Glutamatergic neuron (in vitro differentiated cells): ENCODE results near the gene TRPM1. TPM values are rescaled to one million over a fixed set of nuclear protein-coding genes. Genes with fewer than 3 reads are reported as not detected.
A peak's percentile ranks its signal among the peaks of the same experiment; 100 is the strongest.

ENCODE experiments used
- DNase-seq: peaks from one replicate; pipeline ENCODE4 v3.0.0; 2022
- H3K27ac Mint-ChIP-seq: one replicate; pipeline ENCODE4 v1.8.0; 2020; ENCODE audit warnings: mild to moderate bottlenecking, mixed read lengths, inconsistent platforms; ENCODE audit not compliant: unreplicated experiment
- H3K27me3 Mint-ChIP-seq: one replicate; pipeline ENCODE4 v1.8.0; 2020; ENCODE audit warnings: mild to moderate bottlenecking, moderate library complexity, mixed read lengths, inconsistent platforms; ENCODE audit not compliant: unreplicated experiment
- H3K36me3 Mint-ChIP-seq: one replicate; pipeline ENCODE4 v1.8.0; 2020; ENCODE audit warnings: mild to moderate bottlenecking, mixed read lengths, inconsistent platforms; ENCODE audit not compliant: unreplicated experiment
- H3K4me1 Mint-ChIP-seq: one replicate; pipeline ENCODE4 v1.8.0; 2020; ENCODE audit warnings: mild to moderate bottlenecking, low read depth, mixed read lengths, inconsistent platforms; ENCODE audit not compliant: unreplicated experiment
- H3K4me3 Mint-ChIP-seq: one replicate; pipeline ENCODE4 v1.8.0; 2020; ENCODE audit warnings: mild to moderate bottlenecking, mixed read lengths, inconsistent platforms; ENCODE audit not compliant: unreplicated experiment
- H3K9me3 Mint-ChIP-seq: one replicate; pipeline ENCODE4 v1.8.0; 2020; ENCODE audit warnings: mild to moderate bottlenecking, moderate library complexity, mixed read lengths, inconsistent platforms; ENCODE audit not compliant: unreplicated experiment
- total RNA-seq: library from RNA; stranded (reverse); fragmentation: NEBNext Ultra II Directional; extraction: Animal tissue kit (Norgen Biotek cat#: 25700); gene quantifications from one replicate; pipeline ENCODE4 v1.2.1, GENCODE V29; 2021; ENCODE audit not compliant: unreplicated experiment
- TF ChIP-seq, protein P1 (sequence below): fragments of 200-600 bp; sonication (generic); IDR thresholded peaks from one replicate; pipeline ENCODE4 v1.5.0; 2021; ENCODE audit not compliant: partially characterized antibody, unreplicated experiment

TRPM1 gene
- total RNA-seq, 1 donor from 2014 or later, result not detected

DNA sequence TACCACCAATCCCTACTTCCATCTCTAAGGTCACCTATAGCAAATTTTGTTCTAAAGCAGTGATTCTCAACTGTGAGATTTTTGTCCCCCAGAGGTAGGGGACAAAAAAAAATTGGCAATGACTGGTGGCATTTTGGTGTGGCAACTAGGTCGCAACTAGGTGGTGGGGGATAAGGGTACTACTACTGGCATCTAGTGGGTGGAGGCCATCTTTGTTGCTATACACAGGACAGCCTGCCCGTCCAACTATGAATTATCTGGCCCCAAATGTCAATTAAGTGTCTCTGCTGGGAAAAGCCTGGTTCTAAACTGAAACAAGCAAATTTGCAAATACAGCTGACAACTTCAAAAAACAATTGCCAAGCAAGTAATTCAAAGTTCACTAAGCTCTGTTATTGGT, 111.5 kb downstream of the TRPM1 start:
- H3K4me1 Mint-ChIP-seq, result peaks cover 13% of the 10 kb centered on the region

DNA sequence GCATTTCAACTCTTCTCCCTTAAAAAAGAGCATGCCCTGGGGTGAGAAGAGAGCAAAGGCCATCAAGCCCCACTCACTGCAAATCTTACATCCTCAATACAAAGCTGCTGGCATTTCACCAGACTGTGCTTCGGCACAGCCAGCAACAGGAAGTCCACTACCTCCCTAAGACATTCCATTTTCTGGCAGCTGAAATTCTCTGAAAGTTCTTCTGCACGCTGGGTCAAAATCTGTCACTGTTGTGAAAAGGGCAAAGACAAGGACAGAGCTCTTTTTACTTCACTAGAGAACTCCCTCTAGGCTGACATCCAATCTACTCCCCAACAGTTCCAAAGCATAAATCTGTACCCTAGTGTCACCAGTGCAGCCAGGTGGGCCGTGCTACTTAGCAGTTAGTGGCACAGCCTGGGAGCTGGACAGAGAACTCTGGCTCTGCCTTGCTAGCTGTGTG, 116.4 kb downstream of the TRPM1 start:
- H3K4me3 Mint-ChIP-seq, result no peak overlapping the region
- no peaks in the 10 kb centered on the region for H3K36me3 Mint-ChIP-seq
- H3K4me1 Mint-ChIP-seq, result peaks cover 11% of the 10 kb centered on the region
- no peaks in the 10 kb centered on the region for H3K9me3 Mint-ChIP-seq
- no peak for DNase-seq
- TF ChIP-seq, protein P1, sequence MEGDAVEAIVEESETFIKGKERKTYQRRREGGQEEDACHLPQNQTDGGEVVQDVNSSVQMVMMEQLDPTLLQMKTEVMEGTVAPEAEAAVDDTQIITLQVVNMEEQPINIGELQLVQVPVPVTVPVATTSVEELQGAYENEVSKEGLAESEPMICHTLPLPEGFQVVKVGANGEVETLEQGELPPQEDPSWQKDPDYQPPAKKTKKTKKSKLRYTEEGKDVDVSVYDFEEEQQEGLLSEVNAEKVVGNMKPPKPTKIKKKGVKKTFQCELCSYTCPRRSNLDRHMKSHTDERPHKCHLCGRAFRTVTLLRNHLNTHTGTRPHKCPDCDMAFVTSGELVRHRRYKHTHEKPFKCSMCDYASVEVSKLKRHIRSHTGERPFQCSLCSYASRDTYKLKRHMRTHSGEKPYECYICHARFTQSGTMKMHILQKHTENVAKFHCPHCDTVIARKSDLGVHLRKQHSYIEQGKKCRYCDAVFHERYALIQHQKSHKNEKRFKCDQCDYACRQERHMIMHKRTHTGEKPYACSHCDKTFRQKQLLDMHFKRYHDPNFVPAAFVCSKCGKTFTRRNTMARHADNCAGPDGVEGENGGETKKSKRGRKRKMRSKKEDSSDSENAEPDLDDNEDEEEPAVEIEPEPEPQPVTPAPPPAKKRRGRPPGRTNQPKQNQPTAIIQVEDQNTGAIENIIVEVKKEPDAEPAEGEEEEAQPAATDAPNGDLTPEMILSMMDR, result no peak
- H3K27ac Mint-ChIP-seq, result no peak overlapping the region
- no peaks in the 10 kb centered on the region for H3K27me3 Mint-ChIP-seq

More for the DNA sequence above, 111.5 kb downstream of the TRPM1 start:
- Mint-ChIP-seq H3K4me3 (peak overlapping the region; percentile 96), H3K27ac (no peak overlapping the region), H3K36me3 (no peaks in the 10 kb centered on the region), H3K27me3 (peaks cover 4% of the 10 kb centered on the region), H3K9me3 (no peaks in the 10 kb centered on the region)
- no peak for DNase-seq
- TF ChIP-seq, protein P1, result no peak

DNA sequence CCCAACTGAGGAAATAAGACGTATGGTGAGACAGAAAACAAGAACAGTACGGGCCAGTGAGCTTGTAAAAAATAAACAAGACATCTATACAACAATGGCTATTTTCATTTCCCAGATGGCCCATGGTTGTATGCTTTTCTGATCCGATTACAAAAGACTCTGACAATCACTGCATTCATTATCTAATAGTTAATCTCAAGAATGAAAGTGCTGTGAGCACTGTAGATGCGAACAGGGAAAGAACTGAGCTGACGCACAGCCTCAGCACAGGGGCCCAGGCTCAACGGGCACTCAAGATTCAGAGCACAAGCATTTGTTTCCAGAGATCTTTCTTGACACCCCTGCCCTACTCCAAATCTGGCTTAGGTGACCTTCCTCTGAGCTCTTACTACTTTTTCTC, 117.0 kb downstream of the TRPM1 start:
- Mint-ChIP-seq H3K4me3 (no peak overlapping the region), H3K27me3 (no peaks in the 10 kb centered on the region), H3K4me1 (peaks cover 7% of the 10 kb centered on the region), H3K27ac (no peak overlapping the region), H3K9me3 (no peaks in the 10 kb centered on the region), H3K36me3 (no peaks in the 10 kb centered on the region)
- TF ChIP-seq, protein P1, result no peak
- DNase-seq, result no peak

DNA sequence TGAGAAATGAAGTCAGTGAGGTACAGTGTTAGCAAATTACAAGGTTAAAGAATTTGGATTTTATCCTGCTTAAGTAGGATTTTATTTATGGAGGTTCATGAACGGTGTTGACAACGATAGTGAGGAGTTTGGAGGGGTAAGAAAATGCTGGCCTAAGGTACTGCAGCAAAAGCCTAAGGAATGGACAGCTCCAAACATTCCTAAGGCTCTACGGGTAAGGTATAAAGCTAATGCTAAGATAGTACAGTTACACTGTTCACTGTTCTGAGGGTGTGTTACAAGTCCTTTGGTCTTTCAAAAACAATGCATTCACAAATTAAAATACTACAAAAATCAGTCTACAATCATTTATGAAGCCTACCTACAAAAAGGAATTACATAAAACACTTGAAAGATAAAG, 117.4 kb downstream of the TRPM1 start:
- no peak for DNase-seq
- TF ChIP-seq, protein P1, result no peak
- Mint-ChIP-seq H3K36me3 (no peaks in the 10 kb centered on the region), H3K27me3 (no peaks in the 10 kb centered on the region), H3K4me1 (peaks cover 7% of the 10 kb centered on the region), H3K27ac (no peak overlapping the region), H3K9me3 (no peaks in the 10 kb centered on the region), H3K4me3 (no peak overlapping the region)

DNA sequence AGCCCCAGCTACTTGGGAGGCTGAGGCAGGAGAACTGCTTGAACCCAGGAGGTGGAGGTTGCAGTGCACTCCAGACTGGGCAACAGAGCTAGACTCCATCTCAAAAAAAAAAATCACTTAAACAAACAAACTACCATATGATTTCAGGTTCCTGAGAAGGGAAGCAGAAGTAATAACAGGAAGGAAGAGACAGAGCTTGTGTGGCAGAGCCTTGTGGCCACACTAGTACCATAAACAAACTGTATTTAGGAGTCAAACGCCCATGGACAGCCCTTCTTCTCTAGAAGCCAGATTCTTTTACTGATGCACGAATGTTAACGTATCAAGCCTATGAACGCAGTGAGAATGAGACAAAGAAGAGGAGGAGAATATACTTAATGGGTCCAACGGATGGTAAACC, 122.1 kb downstream of the TRPM1 start:
- Mint-ChIP-seq H3K36me3 (no peaks in the 10 kb centered on the region), H3K4me1 (peaks cover 14% of the 10 kb centered on the region), H3K27me3 (no peaks in the 10 kb centered on the region), H3K27ac (no peak overlapping the region), H3K9me3 (no peaks in the 10 kb centered on the region), H3K4me3 (no peak overlapping the region)
- no peak for DNase-seq
- TF ChIP-seq, protein P1, result no peak
